ENCODE results near the gene DKKL1. TPM values are rescaled to one million over a fixed set of nuclear protein-coding genes. Genes with fewer than 3 reads are reported as not detected.

Gene DKKL1
- total RNA-seq, 2 donors from 2014 or later = not detected

GRCh38 chr19:49348305-49349189, 15.1 kb upstream of the DKKL1 start:
- 39 to 61% methylated on average over 11 to 12 of the region's 12 CpGs for WGBS, 2 donors
- Histone ChIP-seq H3K27ac (peak overlapping the region; percentile 30 to 43 (median 38)), H3K27me3 (no peaks in the 10 kb centered on the region), H3K4me1 (peaks cover 14% of the 10 kb centered on the region), H3K9me3 (no peaks in the 10 kb centered on the region), H3K36me3 (replicated peaks in 1 of 2; ENCODE audit: insufficient read depth in 1 of 2, low read depth in 2 of 2) (peaks cover 0 to 13% of the 10 kb centered on the region in 2 donors), H3K4me3 (no peak overlapping the region)
- DNase-seq (peak in 1 of 4 donors; percentile 58), ATAC-seq (peak; percentile 61)
- TF ChIP-seq POLR2A (IDR thresholded peaks at IDR 0.05) (no peak), CTCF (IDR thresholded peaks at IDR 0.05) (no peak)
- intact Hi-C loops (cut with DNase I) = no loop called here

GRCh38 chr19:49349567-49349966, 14.1 kb upstream of the DKKL1 start:
- Histone ChIP-seq H3K9me3 (no peaks in the 10 kb centered on the region), H3K36me3 (replicated peaks in 1 of 2; ENCODE audit: insufficient read depth in 1 of 2, low read depth in 2 of 2) (peaks cover 0 to 14% of the 10 kb centered on the region in 2 donors), H3K27ac (no peak overlapping the region), H3K4me1 (peaks cover 14% of the 10 kb centered on the region), H3K4me3 (no peak overlapping the region), H3K27me3 (no peaks in the 10 kb centered on the region)
- WGBS, 2 donors = 91 to 93% methylated on average over 2 of the region's 2 CpGs
- no peak for DNase-seq
- intact Hi-C loops (cut with DNase I) = no loop called here
- ATAC-seq = no peak
- no peak for TF ChIP-seq POLR2A (IDR thresholded peaks at IDR 0.05)
- TF ChIP-seq CTCF (IDR thresholded peaks at IDR 0.05) = no peak

- H3K4me3 ChIP-seq = no peak overlapping the region
Measured at GRCh38 chr19:49355909-49356353, 7.7 kb upstream of the DKKL1 start.

GRCh38 chr19:49356382-49356781, 7.3 kb upstream of the DKKL1 start:
- 77 to 82% methylated on average over 7 of the region's 7 CpGs for WGBS, 2 donors
- ATAC-seq = no peak
- Histone ChIP-seq H3K9me3 (no peaks in the 10 kb centered on the region), H3K27ac (peak overlapping the region in 2 of 4 donors; percentile 23 to 30), H3K4me3 (no peak overlapping the region), H3K4me1 (peaks cover 5% of the 10 kb centered on the region), H3K27me3 (no peaks in the 10 kb centered on the region), H3K36me3 (replicated peaks in 1 of 2; ENCODE audit: insufficient read depth in 1 of 2, low read depth in 2 of 2) (peaks cover 0 to 5% of the 10 kb centered on the region in 2 donors)
- intact Hi-C loops (cut with DNase I) = no loop called here
- no peak for TF ChIP-seq POLR2A (IDR thresholded peaks at IDR 0.05)
- no peak for TF ChIP-seq CTCF (IDR thresholded peaks at IDR 0.05)
- DNase-seq = no peak

More at GRCh38 chr19:49355909-49356353, 7.7 kb upstream of the DKKL1 start:
- DNase-seq (no peak), ATAC-seq (peak; percentile 18)
- intact Hi-C loops (cut with DNase I) = no loop called here
- peaks cover 0 to 5% of the 10 kb centered on the region in 2 donors for H3K36me3 ChIP-seq (replicated peaks in 1 of 2; ENCODE audit: insufficient read depth in 1 of 2, low read depth in 2 of 2)
- no peaks in the 10 kb centered on the region for H3K27me3 ChIP-seq
- H3K4me1 ChIP-seq = peaks cover under 1% of the 10 kb centered on the region
- peak overlapping the region in 2 of 4 donors; percentile 23 to 30 for H3K27ac ChIP-seq
- 56 to 62% methylated on average over 12 of the region's 12 CpGs for WGBS, 2 donors
- H3K9me3 ChIP-seq = no peaks in the 10 kb centered on the region
- TF ChIP-seq POLR2A (IDR thresholded peaks at IDR 0.05) = no peak

GRCh38 chr19:49357186-49357585, 6.5 kb upstream of the DKKL1 start:
- Histone ChIP-seq H3K27me3 (no peaks in the 10 kb centered on the region), H3K36me3 (replicated peaks in 1 of 2; ENCODE audit: insufficient read depth in 1 of 2, low read depth in 2 of 2) (peaks cover 0 to 5% of the 10 kb centered on the region in 2 donors), H3K4me1 (peaks cover 5% of the 10 kb centered on the region), H3K27ac (no peak overlapping the region), H3K9me3 (no peaks in the 10 kb centered on the region), H3K4me3 (no peak overlapping the region)
- no peak for TF ChIP-seq CTCF (IDR thresholded peaks at IDR 0.05)
- TF ChIP-seq POLR2A (IDR thresholded peaks at IDR 0.05) = no peak
- DNase-seq (no peak), ATAC-seq (no peak)
- intact Hi-C loops (cut with DNase I) = no loop called here
- WGBS, 2 donors = 83 to 91% methylated on average over 7 to 8 of the region's 9 CpGs
